Measurements from ENCODE around the gene TACC3.

GRCh38 chr4:1731180-1731579 lies 9.9 kb downstream of the TACC3 start:
- TF ChIP-seq POLR2A (IDR thresholded peaks at IDR 0.05) (no peak), CTCF (IDR thresholded peaks at IDR 0.05) (no peak)
